HG03460 (cell line): ENCODE measurements around the gene TMEM121.
A peak's percentile ranks its signal among the peaks of the same experiment; 100 is the strongest.

Source experiments
- ATAC-seq: cut with Tn5 transposase; IDR thresholded peaks from one replicate; pipeline ENCODE4 v1.9.1; 2021; ENCODE audit not compliant: unreplicated experiment

TMEM121 gene

DNA sequence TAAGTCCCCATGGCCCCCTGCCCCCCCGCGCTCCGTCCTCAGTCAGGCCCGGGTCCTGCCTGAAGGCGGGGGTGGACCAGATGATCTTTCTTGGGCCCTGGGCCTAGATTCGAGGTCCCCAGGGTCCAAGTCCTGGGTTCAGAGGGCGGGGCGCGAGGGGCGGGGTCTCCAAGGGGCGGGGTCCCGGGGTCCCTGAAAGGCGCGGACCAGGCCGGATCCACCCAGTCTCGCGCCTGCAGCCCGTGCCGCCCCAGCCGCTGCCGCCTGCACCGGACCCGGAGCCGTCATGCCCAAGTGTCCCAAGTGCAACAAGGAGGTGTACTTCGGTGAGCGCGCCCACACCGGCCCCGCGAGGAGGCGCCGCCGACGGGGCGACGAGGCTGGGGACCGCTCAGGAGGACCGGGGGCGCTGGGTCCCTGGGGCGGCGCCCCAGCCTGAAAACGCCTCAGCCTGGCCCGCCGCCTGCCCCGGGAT, 39.4 kb upstream of the TMEM121 start:
- ATAC-seq = no peak

- no peak for ATAC-seq
Measured at GRCh38 chr14:105487449-105487985, 38.9 kb upstream of the TMEM121 start.

DNA sequence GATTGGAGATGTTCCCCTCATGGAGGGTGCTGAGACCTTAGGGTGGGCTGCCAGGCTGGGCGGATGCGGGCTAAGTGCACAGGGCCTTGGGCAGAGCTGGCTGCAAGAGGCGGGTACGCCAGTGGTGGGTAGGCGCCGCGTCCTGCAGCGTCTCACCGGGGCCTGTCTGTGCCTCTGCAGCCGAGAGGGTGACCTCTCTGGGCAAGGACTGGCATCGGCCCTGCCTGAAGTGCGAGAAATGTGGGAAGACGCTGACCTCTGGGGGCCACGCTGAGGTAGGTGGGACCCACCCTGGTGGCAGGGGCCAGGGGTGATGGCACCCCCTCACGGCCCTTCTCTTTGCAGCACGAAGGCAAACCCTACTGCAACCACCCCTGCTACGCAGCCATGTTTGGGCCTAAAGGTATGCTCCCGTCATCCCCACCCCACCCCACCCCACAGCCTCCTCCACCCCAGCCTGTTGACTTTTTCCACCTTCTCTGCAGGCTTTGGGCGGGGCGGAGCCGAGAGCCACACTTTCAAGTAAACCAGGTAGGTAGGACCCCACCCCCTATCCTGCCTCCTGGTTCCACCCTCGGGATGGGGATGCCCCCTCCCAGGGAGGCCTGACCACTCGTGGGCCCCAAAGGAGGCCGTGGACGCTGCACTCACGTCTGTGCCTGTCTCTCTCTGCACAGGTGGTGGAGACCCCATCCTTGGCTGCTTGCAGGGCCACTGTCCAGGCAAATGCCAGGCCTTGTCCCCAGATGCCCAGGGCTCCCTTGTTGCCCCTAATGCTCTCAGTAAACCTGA, 38.2 kb upstream of the TMEM121 start:
- no peak for ATAC-seq

DNA sequence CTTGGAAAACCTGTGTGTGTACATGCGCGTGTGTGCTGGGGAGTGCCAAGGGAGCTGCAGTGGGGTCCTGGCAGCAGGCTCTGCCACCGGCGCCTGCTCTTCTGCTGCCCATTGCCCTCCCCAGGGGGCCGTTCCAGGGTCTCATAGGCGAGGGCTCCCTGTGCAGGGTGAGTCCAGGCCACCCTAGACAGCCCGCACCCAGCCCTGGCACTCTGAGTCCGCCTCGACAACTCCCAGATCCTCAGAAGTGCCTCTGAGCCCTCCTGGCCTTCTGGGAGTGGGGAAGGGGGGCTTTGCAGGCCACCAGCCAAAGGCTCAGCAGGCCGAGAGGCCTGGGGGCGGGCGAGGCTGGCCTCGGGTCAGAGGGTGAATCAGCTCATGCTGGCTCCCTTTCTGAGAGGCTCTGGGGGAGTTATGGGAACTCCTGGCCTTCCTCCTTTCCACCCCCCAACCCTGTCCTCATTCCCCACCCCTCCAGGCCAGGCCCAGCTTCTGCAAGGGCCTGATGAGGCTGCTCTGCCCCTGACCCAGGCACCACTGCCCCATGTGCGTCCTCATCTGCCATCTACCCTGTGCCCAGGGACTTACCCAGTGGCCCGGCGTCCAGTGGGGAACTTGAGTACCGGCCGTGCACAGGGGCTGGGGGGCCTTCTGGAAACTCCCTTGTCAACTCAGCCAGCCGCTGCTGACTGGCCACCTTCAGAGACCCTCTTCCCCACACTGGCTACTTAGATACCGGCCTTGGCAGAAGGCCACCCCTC, 37.4 kb upstream of the TMEM121 start:
- no peak for ATAC-seq

GRCh38 chr14:105489542-105490266, 36.7 kb upstream of the TMEM121 start:
- no peak for ATAC-seq

- ATAC-seq = no peak
Measured at GRCh38 chr14:105490267-105490571, 36.2 kb upstream of the TMEM121 start.

DNA sequence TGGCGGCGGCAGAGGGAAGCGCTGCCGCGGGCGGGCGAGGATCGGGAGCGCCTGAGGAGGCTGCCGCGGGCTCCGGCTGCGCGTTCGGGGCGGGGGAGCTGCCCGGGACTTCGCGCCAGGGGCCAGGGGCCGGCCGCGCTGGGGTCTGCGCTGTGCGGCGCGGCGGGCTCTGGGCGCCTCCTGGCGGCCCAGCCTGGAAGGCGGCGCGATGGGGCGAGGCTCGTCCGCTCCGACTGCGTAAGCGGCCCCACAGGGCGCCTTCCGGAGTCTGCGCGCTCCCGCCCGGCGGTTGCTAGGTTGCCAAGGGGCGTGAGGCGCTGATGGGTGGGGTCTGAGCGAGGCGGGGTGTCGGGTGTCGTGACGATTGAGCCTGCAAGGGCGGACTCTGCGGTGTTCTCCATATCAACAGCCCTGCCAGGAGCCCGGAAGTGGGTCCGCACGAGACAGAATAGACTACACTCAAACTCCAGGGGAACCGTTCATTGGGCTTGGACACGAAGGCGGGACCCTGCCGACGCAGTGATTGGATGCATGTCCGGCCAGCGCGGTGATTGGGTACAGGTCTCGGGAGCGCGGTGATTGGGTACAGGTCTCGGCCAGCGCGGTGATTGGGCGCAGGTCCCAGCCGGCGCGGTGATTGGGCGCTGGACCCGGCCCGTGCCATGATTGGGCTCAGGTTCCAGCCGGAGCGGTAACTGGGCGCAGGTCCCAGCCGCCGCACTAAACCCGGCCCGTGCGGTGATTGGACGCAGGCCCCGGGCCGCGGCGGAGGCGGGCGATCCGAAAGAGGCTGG, 35.6 kb upstream of the TMEM121 start, which contains the start of gene TEDC1:
Gene TEDC1 (plus strand): TSS at position 675 of the 794 bp plus-strand sequence. CDS start 130 bp downstream, outside the sequence.
- ATAC-seq = peak; percentile 66

GRCh38 chr14:105491366-105491973, 34.9 kb upstream of the TMEM121 start:
- no peak for ATAC-seq

GRCh38 chr14:105492031-105492970, 34.1 kb upstream of the TMEM121 start:
- ATAC-seq = no peak

GRCh38 chr14:105492971-105493871, 33.2 kb upstream of the TMEM121 start:
- no peak for ATAC-seq

- ATAC-seq = no peak
Measured at GRCh38 chr14:105493921-105494605, 32.3 kb upstream of the TMEM121 start.

DNA sequence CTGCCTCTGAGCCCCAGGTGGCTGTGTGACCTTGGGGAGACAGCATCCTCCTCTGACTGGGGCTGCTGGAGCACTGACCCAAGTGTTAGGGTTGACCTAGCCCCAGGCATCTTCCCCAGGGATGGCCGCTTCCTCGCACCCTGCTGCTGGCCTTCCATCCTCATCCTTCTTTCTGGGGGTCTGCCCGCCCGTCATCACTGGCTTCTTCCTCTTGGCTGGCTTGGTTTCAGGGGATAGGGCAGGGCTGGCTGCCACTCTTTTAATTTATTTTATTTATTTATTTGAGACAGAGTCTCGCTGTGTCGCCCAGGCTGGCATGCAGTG, 31.8 kb upstream of the TMEM121 start:
- no peak for ATAC-seq

GRCh38 chr14:105495101-105495989, 31.0 kb upstream of the TMEM121 start:
- no peak for ATAC-seq

DNA sequence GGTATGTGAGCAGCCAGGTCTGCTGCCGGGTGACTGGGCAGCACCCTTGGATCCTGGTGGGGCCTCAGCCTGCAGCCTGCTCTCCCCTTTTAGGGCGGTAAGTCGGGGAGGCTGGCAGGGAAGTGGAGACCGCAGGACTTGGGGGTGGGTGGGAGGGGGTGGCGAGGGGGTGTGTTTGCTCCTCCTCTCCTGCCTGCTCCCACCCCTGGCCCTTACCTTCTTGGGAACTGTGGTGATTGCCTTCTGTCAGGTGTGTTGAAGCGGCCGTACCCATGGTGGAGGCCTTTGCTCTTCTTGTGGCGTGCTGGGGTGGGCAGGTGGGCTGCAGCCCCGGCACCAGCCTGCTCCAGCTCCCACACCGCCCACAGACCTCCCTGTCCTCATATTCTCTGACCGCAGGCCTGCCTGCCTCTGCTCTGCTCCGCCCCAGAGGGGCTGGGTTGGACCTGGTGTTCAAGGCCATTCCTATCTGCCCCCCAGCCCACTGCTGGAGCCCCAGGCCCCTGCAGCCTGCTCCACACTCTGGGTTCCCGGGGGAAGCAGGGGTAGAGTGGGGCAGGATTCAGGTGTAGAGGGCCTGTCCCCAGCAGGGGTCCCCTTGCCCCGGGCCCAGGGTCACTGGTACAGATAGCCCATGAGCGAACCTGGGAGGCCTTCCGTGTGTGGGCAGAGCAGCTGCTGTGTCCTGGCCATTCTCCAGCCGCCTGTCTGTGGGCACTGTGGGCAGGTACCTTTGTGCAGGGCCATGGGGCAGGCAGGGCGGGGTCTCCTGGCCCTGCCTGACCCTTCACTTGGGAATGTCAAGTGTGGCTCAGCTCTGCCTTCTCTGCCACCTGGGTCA, 30.2 kb upstream of the TMEM121 start:
- no peak for ATAC-seq

DNA sequence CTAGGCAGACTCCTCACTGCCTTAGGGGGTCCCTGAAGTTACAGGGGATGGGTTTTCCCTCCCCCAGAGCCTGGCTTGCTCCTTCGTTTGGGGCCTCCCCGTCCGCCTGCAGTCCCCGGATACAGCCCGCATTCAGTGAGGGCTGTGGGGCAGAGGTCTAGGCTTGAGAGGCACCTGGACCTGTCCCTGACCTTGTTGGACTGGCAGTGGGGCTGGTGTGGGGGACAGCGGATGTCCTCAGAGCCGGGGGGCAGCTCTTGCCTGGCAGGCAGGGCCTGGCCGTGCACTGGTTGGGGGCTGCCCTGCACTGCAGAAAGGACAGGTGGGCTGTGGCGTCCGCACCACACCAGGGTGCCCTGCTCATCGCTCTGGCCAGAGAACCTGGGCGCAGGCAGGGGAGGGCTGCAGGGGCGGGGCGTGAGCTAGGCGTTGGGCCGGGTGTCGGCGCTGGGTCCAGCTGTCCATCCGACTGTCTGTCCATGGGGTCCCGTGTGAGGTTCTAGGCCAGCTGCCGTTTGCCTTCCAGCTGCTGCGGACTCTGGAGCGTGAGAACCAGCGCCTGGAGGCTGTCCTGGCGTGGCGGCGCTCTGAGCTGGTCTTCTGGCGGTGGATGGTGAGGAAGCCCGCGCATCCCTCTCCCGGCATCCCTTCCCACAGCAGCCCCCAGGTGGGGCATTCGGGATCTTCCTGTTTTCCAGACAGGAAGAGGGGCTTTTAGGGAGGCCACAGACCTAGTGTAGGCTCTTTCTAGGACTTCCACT, 29.4 kb upstream of the TMEM121 start:
- ATAC-seq = no peak
